Measurements from ENCODE around the gene COL26A1.
"Not testable (repeated sequence)": the region's sequence is repeated elsewhere in the genome, so short reads cannot be mapped to it uniquely, and the experiment has no call there.

Gene COL26A1

DNA sequence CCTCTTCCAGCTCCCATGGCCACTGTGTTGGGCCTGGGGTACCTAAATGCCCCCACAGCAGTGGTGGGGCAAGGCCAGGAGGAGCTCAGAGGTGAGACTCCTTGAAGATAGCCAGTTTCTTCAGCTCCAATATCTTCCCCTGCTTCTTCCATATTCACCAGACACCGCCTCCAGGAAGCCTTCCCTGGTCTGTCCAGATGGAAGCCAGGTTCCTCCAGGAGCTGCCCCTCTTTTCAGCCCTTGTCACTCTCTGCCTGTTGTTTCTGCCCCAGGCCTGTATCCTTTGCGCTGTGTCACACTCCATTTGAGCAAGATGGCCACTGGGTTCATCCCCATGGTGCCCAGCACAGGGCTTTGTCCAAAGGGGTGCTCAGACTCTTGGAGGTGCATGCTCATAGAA, 138.7 kb downstream of the COL26A1 start:
- no peak for DNase-seq
- TF ChIP-seq GATA1 (IDR thresholded peaks at IDR 0.05; ENCODE audit: low read depth, low read length): no peak
- TF ChIP-seq POLR2A (IDR thresholded peaks at IDR 0.05; ENCODE audit: low read length): no peak

DNA sequence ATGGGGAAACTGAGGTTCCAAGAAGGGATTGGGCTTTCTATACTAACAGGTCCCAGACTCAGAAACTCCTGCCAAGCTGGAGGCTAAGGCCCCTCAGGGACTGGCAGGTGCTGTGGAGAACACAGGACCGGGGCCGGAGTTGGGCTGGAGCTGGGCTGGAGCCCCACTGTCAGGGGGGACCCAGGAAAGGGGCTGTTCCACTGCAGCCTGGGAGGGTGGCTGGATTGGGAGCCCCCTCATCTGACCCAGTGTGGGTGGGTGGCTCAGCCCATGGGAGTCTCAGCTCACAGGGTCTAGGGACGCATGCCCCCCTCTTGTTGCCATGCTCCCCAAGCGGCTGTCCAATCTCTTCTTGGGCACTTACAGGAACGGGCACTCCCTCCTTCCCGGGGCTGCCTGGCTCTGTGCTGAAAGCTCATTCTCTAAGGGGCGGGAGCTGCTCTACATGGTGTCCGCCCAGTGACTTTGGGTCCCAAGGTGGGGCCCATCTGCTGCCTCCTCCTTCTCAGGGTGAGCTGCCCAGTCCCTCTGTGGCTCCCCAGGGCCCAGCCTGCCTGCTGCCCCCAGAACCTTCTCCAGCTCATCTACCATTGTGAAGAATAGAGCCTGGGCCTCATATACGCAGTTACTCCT, 139.9 kb downstream of the COL26A1 start:
- TF ChIP-seq GATA1 (IDR thresholded peaks at IDR 0.05; ENCODE audit: low read depth, low read length) (no peak), POLR2A (IDR thresholded peaks at IDR 0.05; ENCODE audit: low read length) (no peak)
- no peak for DNase-seq

DNA sequence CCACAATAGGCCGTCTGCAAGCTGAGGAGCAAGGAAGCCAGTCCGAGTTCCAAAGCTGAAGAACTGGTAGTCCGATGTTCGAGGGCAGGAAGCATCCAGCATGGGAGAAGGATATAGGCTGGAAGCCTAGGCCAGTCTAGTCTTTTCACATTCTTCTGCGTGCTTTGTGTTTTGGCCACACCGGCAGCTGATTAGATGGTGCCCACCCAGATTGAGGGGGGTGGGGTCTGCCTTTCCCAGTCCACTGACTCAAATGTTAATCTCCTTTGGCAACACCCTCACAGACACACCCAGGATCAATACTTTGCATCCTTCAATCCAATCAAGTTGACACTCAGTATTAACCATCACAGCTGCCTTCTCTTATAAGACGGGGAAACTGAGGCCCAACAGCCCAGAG, 142.8 kb downstream of the COL26A1 start:
- DNase-seq: not testable (repeated sequence)

DNA sequence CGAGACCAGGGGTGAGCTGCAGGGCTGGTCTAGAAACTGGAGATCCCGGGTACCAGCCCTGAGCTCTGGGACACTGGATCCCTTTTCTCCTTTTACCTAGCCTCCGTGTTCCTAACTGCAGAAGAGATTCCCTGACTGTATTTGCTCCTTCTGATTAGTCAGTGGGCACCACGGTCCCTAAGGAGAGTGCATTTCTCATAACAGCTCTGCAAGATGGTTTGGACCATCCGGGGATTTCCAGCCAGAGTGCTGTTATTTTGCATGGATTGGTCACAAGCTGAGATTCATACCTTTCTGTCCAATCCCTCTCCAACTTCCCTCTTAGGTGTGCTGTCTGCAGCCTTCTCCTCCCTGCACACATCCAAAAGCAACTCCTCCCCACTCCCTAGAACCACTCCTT, 143.9 kb downstream of the COL26A1 start:
- TF ChIP-seq GATA1 (IDR thresholded peaks at IDR 0.05; ENCODE audit: low read depth, low read length) (no peak), POLR2A (IDR thresholded peaks at IDR 0.05; ENCODE audit: low read length) (no peak)
- no peak for DNase-seq

DNA sequence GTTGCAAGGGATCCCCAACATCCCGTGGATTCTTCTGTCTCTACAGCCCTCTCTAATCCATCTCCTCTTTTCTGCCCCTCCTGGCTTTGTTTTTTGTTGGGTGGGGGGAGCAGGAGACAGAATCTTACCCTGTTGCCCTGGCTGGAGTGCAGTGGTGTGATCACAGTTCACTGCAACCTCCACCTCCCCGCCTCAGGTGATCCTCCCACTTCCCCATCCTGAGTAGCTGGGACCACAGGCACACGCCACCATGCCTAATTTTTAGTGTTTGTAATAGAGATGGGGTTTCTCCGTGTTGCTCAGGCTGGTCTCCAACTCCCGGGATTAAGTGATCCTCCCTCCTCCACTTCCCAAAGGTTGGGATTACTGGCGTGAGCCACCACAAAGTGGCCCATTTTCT, 144.7 kb downstream of the COL26A1 start:
- DNase-seq: no peak
- TF ChIP-seq POLR2A (IDR thresholded peaks at IDR 0.05; ENCODE audit: low read length) (no peak), GATA1 (IDR thresholded peaks at IDR 0.05; ENCODE audit: low read depth, low read length) (no peak)

DNA sequence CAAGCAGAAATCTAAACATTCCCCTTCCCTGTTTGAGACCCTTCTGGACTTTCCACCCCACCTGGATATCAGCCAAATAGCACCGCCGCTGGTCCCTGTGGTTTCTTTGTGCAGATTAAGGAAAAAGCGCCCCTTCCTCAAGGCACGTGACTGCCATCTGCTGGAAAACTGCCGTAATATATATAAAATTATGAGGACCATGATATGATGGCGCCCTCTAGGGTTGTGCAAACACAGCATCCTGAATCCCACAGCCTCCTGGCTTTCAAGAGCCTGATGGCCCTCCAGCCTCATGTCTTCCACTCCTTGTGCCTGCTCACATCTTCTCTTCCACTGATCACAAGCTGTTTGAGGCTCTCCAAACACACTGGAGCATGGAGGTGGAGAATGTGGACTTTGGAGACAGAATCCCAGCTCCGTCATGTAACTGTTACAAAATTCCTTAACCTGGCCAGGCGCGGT, 145.1 kb downstream of the COL26A1 start:
- peak; percentile 37 to 45 for DNase-seq
- TF ChIP-seq POLR2A (IDR thresholded peaks at IDR 0.05; ENCODE audit: low read length): no peak
- TF ChIP-seq GATA1 (IDR thresholded peaks at IDR 0.05; ENCODE audit: low read depth, low read length): no peak

DNA sequence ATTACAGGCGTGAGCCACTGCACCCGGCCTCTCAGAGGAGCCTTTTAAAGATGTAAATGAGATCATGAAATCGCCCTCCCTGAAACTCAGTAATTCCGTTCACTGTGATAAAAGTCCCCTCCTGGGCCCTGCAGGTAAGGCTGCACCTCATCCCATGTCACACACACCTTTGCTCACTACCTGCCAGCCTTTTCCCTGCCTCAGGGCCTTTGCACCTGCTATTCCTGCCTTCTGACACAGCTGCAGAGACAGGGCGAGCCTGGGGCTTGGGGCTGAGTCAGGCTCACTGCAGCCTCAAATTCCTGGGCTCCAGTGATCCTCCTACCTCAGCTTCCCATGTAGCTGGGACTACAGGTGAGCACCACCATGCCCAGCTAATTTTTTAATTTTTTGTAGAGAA, 147.6 kb downstream of the COL26A1 start:
- no peak for TF ChIP-seq GATA1 (IDR thresholded peaks at IDR 0.05; ENCODE audit: low read depth, low read length)
- TF ChIP-seq POLR2A (IDR thresholded peaks at IDR 0.05; ENCODE audit: low read length): no peak
- DNase-seq: no peak

DNA sequence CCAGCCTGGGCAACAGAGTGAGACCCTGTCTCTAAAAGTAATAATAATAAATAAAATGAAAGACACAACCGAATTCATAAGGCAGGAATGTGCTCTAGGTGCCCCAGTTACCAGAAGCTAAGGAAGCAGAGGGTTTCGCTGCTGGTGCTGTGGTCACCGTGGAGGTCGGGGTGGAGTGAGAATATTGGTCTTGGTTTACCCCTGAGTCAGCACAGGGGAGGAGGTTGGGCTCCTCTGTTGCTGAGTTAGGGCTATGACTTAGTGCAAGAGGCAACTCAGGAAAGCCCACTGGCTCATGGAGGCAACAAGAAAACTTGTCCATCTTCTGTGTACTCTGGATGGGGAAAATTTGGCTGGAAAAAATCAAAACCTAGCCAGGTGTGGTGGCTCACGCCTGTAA, 149.3 kb downstream of the COL26A1 start:
- DNase-seq: no peak
- no peak for TF ChIP-seq POLR2A (IDR thresholded peaks at IDR 0.05; ENCODE audit: low read length)

DNA sequence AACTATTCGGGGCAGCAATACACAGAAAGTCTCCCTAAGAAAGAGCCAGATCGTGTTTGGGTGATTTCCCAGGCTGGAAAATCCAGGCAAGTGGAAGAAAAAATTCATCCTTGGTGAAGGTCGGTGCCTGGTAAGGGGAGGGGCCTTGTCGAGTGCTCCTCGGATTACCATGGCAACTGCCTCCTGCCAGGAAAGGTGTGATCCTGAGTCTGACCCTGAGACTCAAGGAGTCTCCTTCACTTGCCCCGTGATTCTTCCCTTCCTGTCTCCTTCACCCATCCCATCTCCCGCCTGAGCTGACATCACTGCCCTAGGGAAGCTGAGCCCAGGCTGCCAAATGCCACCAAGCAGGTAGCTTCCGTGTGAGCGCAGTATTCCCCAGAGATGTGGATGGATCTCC, 154.2 kb downstream of the COL26A1 start:
- DNase-seq: no peak
- TF ChIP-seq POLR2A (IDR thresholded peaks at IDR 0.05; ENCODE audit: low read length) (no peak), GATA1 (IDR thresholded peaks at IDR 0.05; ENCODE audit: low read depth, low read length) (no peak)

DNA sequence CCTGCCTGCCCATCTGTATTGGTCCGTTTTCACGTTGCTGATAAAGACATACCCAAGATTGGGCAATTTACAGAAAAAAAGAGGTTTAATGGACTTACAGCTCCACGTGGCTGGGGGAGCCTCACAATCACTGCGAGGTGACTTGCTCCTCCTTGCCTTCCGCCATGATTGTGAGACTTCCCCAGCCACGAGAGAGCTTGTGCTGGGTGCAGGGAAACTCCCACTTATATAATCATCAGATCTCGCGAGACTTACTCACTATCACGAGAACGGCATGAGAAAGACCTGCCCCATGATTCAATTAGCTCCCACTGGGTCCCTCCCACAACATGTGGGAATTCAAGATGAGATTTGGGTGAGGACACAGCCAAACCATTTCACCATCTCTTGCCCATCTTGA, 154.6 kb downstream of the COL26A1 start:
- TF ChIP-seq GATA1 (IDR thresholded peaks at IDR 0.05; ENCODE audit: low read depth, low read length): no peak
- no peak for TF ChIP-seq POLR2A (IDR thresholded peaks at IDR 0.05; ENCODE audit: low read length)

DNA sequence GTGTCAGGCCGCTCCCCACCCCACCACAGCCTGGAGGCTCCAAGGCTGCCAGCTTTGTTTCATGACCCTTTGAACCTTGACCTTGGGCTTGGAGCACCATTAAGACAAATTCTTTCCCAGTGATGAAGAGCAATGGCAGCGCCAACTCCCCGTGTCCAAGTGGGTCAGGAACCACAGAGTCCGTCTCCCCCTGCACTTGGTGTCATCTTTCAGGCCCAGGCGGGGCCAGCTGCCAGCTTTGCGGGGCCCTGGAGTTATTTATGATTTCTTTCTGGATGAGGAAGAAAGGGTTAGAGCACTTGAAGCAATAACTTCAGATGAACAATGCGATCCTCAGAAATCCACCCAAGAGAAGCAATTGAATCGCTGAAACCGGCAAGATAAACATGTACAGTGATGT, 155.7 kb downstream of the COL26A1 start:
- no peak for DNase-seq
- no peak for TF ChIP-seq GATA1 (IDR thresholded peaks at IDR 0.05; ENCODE audit: low read depth, low read length)
- TF ChIP-seq POLR2A (IDR thresholded peaks at IDR 0.05; ENCODE audit: low read length): no peak

More for the DNA sequence above, 154.6 kb downstream of the COL26A1 start:
- no peak for DNase-seq

DNA sequence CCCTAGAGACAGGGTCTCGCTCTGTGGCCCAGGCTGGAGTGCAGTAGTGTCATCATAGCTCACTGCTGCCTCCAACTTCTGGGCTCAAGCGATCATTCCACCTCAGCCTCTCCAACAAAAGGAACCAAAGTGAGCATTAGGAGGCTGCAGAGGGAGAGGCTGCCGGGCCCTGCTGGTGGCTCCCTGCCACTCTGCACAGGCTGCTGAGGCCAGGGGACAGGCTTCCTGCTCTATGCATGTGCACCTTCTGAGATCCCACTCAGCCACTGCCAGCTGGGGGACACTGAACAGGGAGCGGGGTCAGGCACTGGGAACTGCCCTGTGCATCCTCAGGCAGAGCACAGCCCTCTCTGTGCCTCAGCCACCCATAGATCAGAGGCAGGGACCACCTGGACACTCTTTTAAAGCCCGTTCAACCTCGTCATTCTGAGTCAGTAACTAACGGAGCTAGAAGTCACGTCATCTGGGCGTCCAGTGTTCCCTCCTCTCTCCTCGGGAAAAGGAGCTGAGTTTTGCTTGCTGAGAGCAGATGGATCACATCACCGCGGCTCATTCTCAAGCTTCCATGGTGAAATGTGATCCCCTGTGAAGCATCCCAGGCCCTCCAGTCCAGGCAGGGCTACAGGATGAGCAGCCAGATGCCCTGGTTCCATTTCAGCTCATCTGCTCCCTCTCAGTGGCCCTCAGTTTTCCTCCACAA, 156.8 kb downstream of the COL26A1 start:
- no peak for TF ChIP-seq GATA1 (IDR thresholded peaks at IDR 0.05; ENCODE audit: low read depth, low read length)
- TF ChIP-seq POLR2A (IDR thresholded peaks at IDR 0.05; ENCODE audit: low read length): no peak
- DNase-seq: no peak

DNA sequence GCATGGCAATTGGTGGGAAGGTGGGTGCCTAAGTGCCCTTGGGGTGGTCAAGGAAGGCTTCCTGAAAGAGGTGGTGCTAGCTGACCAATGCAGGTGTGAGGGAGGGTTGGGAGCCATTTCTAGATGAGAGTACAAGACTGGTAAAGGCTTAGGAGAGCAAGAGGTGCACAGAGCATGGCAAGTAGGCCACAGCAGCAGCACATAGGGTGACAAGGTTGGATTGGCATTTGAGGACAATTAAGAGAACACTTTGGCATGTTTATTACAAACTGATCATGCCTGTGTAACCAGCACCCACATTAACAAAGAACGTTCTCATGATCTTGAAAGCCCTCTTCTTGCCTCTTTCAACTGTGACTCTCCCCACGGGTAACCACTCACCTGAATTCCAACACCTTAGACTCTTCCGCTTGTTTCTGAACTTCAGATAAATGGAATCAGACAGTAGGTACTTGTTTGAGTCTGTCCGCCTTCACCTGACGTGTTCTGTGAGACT, 158.8 kb downstream of the COL26A1 start:
- DNase-seq: no peak
- TF ChIP-seq POLR2A (IDR thresholded peaks at IDR 0.05; ENCODE audit: low read length): no peak
- no peak for TF ChIP-seq GATA1 (IDR thresholded peaks at IDR 0.05; ENCODE audit: low read depth, low read length)

DNA sequence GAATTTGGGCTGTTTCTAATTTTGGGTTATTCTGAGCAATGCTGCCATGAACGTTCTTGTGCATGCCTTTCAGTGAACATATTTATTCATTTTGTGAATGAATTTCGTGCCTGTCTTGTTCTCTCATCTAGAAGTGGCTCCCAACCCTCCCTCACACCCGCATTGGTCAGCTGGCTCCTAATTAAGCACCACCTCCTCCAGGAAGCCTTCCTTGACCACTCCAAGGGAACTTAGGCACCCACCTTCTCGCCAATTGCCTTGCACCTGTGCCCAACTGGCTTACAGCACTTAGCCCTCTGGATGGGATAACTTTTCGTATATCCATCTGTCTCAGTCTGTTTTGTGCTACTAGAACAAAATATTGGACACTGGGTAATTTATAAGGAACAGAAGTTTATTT, 159.3 kb downstream of the COL26A1 start:
- TF ChIP-seq POLR2A (IDR thresholded peaks at IDR 0.05; ENCODE audit: low read length) (no peak), GATA1 (IDR thresholded peaks at IDR 0.05; ENCODE audit: low read depth, low read length) (no peak)
- no peak for DNase-seq
